Measurements from ENCODE around the gene UBQLN4.

DNA sequence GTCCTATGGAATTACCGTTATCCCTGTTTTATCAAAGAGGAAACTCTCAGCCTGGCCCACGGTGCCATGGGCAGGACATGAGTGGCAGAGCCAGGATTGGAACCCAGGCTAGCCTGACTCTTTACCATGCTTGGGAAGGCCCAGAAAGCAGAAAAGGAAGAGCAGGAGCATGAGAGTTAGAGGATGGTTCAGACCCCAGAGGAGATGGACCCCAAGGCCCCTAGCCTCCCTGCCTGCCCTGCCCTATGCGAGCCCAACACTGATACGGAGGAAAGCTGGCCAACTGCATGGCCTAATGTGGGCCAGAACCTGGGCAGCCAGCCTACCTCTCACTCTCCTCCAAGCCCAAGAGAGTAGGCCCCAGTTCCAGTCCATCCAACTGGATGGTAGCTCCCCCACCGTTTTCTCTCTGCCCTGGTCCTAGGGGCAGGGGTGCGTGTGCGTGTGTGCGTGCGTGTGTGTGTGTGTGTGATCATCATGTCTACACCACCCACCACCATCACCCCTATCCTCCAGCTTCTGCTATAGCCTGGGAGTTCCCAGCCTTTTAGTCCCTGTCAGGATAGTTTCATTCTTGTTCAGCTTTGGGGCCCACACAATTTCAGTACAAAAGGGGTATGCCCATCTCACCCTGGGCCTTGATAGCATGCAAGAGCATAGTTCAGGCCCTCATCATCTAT lies 44.0 kb upstream of the UBQLN4 start:
- TF ChIP-seq, protein P1, sequence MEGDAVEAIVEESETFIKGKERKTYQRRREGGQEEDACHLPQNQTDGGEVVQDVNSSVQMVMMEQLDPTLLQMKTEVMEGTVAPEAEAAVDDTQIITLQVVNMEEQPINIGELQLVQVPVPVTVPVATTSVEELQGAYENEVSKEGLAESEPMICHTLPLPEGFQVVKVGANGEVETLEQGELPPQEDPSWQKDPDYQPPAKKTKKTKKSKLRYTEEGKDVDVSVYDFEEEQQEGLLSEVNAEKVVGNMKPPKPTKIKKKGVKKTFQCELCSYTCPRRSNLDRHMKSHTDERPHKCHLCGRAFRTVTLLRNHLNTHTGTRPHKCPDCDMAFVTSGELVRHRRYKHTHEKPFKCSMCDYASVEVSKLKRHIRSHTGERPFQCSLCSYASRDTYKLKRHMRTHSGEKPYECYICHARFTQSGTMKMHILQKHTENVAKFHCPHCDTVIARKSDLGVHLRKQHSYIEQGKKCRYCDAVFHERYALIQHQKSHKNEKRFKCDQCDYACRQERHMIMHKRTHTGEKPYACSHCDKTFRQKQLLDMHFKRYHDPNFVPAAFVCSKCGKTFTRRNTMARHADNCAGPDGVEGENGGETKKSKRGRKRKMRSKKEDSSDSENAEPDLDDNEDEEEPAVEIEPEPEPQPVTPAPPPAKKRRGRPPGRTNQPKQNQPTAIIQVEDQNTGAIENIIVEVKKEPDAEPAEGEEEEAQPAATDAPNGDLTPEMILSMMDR (IDR thresholded peaks at IDR 0.05) = no peak
- no peak for TF ChIP-seq EZH2 (IDR thresholded peaks at IDR 0.05)
